HG03378 (cell line): ENCODE measurements around the gene GOLGA2.

Source experiments
- ATAC-seq: cut with Tn5 transposase; IDR thresholded peaks from one replicate; pipeline ENCODE4 v1.9.1; 2021; ENCODE audit warnings: mild to moderate bottlenecking, moderate library complexity; ENCODE audit not compliant: unreplicated experiment

The GOLGA2 gene, protein sequence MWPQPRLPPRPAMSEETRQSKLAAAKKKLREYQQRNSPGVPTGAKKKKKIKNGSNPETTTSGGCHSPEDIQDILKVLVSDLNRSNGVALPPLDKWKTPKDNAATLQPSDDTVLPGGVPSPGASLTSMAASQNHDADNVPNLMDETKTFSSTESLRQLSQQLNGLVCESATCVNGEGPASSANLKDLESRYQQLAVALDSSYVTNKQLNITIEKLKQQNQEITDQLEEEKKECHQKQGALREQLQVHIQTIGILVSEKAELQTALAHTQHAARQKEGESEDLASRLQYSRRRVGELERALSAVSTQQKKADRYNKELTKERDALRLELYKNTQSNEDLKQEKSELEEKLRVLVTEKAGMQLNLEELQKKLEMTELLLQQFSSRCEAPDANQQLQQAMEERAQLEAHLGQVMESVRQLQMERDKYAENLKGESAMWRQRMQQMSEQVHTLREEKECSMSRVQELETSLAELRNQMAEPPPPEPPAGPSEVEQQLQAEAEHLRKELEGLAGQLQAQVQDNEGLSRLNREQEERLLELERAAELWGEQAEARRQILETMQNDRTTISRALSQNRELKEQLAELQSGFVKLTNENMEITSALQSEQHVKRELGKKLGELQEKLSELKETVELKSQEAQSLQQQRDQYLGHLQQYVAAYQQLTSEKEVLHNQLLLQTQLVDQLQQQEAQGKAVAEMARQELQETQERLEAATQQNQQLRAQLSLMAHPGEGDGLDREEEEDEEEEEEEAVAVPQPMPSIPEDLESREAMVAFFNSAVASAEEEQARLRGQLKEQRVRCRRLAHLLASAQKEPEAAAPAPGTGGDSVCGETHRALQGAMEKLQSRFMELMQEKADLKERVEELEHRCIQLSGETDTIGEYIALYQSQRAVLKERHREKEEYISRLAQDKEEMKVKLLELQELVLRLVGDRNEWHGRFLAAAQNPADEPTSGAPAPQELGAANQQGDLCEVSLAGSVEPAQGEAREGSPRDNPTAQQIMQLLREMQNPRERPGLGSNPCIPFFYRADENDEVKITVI

DNA sequence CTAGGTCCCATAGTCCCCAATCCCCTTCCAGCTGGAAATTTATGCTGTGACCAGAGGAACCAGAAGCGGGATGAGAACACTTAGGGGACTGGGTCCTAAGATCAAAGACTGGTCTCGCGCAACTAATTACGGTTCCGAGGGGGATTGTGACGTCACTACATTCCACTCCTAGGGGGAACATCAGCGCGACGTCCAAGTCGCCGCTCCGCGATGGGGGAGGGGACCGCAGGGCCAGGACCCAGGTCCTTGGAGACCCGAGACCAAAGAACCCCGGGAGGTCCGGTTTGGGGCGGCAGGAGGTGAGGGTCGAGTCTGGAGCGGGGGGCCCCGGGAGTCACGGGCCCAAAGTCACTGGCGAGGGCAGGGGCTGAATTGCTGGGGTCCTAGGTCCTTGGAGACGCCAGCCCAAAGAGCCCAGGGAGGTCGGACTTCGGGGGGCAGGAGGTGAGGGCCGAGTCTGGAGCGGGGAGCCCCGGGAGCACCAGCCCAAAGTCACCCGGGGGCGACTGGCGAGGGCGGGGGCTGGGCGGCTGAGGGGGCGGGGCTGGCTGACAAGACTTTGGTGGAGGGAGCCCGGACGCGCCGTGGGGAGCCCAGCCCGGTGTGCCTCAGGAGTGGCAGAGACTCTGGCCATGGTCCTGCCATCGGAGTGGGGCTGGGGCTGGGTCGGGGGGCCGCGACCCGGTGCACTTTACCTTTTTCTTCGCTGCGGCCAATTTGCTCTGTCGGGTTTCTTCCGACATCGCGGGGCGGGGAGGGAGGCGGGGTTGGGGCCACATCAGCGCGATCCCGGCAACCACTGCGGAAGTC, at the start of gene GOLGA2:
GOLGA2 (minus strand) TSS at position 810 of the 810 bp plus-strand sequence; CDS start at position 779, 31 bp downstream.
- peak; percentile 35 for ATAC-seq

DNA sequence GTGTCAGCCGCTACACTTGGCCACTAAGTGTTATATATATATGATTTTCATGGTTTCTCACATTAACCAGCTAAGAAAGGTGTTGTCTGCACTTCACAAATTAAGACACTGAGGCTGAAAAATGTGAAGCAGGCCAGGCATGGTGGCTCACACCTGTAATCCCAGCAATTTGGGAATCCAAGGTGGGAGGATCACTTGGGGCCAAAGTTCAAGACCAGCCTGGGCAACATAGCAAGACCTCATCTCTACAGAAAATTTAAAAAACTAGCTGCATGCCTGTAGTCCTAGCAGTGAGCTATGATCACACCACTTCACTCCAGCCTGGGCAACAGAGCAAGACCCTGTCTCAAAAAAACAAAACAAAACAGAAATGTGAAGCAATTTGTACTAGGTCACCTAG, 48.6 kb upstream of the GOLGA2 start:
- ATAC-seq: no peak

GRCh38 chr9:128323791-128324190, 48.0 kb upstream of the GOLGA2 start:
- no peak for ATAC-seq

GRCh38 chr9:128323212-128323730, 47.5 kb upstream of the GOLGA2 start:
- no peak for ATAC-seq

DNA sequence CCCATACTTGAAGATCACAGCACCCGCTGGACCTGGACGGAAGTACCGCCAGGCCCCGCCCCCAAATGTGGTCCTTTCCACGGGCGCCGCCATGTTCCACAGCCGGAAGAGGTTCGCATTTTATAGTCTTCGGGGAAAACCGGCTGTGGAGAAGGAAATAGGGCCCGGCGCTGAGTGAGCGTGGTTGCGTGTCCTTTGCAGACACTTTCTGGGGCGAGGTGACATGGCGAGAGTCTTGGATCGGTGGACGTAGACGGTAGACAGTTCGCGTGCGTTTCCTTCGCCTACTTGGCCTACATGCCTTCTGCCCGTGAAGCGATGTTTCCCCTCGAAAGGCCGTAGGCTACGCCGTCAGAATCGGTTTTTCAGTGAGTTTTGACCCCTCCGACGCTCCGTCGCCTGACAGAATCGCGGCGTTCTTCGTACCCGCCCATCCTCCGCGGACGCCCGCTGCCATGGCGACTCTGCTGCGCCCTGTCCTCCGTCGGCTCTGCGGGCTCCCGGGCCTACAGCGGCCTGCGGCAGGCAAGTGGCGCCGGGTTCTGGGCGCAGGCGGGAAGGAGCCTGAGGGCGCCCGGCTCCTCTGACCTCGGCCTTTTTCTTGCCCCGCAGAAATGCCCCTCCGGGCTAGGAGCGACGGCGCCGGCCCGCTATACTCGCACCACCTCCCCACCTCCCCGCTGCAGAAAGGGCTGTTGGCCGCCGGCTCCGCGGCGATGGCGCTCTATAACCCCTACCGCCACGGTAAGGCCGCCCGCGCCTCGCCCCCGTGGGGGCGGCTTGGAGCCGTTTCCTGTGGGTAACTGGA, 46.8 kb upstream of the GOLGA2 start, which contains the start of the genes COQ4 and TRUB2:
COQ4 (plus strand) TSS at position 436 of the 808 bp plus-strand sequence; CDS start at position 456, 20 bp downstream.
TRUB2 (minus strand) TSS at position 44 of the 808 bp plus-strand sequence; CDS start at position 5, 39 bp downstream.
- ATAC-seq: peak; percentile 77

GRCh38 chr9:128321879-128322403, 46.1 kb upstream of the GOLGA2 start:
- ATAC-seq: peak; percentile 15

GRCh38 chr9:128321343-128321742, 45.5 kb upstream of the GOLGA2 start:
- ATAC-seq: no peak

- no peak for ATAC-seq
Observed at GRCh38 chr9:128317629-128318028, 41.8 kb upstream of the GOLGA2 start.

GRCh38 chr9:128316421-128316820, 40.6 kb upstream of the GOLGA2 start:
- ATAC-seq: no peak

GRCh38 chr9:128314697-128315096, 38.9 kb upstream of the GOLGA2 start:
- ATAC-seq: no peak

DNA sequence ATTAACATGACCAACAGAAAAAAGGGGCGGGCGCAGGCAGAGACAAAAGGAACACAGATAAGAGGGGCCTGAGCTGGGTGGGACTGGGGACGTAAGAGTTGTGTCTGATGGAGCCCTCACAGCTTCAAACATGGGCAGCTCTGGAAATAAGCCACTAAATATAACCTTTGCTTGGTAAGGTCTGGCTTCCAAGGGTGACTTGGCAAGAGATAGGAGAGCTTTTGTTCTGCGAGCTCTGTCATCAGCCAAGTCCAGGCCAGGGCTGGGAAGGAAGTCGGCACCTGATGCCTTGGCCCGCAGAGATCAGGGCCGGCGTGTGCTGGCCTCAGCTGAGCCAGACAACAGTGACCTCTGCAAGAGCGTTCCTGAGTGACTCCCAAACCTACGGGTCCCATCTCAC, 34.7 kb upstream of the GOLGA2 start:
- no peak for ATAC-seq

DNA sequence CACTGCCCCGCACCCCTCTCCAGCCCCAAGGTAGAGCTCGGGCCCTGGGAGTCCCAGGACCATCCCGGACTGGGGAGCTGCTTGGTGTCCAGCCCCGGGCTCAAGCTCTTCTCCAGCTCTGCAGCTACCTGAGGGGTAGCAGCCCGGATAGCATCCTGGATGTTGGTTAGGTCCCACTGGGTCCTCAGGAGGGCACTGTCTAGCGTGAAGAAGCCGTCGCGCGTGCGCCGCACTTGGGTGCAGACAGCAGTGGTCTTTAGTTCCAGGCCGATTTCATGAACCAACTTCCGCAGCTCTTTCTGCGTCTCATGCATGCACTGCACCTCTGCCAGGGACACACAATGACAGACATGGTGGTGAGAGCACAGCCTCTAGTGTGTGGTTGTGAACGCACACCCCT, 33.7 kb upstream of the GOLGA2 start:
- no peak for ATAC-seq

GRCh38 chr9:128304971-128305288, 29.1 kb upstream of the GOLGA2 start:
- no peak for ATAC-seq

GRCh38 chr9:128304136-128304970, 28.5 kb upstream of the GOLGA2 start:
- no peak for ATAC-seq

GRCh38 chr9:128298535-128299482, 23.0 kb upstream of the GOLGA2 start:
- ATAC-seq: no peak

GRCh38 chr9:128297221-128297773, 21.5 kb upstream of the GOLGA2 start:
- ATAC-seq: no peak
